GM21447 (cell line): ENCODE results near the gene SOWAHC.
"Not testable (repeated sequence)": the region's sequence is repeated elsewhere in the genome, so short reads cannot be mapped to it uniquely, and the experiment has no call there.

Source experiments
- ATAC-seq: cut with Tn5 transposase; IDR thresholded peaks from one replicate; pipeline ENCODE4 v1.9.1; 2021; ENCODE audit not compliant: unreplicated experiment

Gene SOWAHC

DNA sequence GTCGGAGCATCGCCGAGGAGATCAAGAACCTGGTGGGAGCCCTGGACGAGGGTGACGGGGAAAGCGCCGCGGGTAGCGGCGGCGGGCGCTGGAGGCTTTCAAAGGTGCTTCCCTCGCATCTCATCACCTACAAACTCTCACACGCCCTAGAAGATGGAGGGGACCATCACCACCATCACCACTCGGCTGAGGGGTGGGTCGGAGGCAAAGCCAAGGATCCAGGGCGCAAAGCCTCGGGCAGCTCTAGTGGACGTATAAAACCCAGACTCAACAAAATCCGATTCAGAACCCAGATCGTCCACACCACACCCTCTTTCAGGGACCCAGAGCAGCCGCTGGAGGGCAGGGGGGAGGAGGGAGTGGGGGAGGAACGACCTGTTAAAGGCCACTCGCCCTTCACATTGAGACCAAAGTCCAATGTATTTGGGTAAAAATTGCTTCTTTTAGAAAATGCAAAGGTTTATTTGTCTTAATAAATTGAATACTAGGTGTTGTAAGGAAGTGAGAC lies 1.5 kb downstream of the SOWAHC start:
- no peak for ATAC-seq

DNA sequence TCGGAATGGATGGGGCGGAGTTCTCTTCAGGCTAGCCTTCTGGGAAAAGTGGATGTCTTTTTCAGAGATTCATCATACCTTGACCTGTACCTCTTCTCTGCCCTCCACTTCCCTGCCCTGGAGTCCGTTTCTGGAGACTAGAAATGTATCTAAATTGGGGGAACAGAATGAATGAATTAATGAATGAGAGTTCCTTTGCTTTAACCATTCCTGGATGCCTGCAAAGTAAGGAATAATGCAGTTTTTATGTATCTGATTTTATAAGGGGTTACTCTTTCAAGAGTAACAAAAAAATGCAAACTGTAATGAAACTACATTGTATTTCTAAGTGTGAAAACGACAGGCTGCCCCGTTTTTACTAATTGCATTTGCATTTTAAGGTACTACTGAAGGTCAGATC lies 2.0 kb downstream of the SOWAHC start:
- no peak for ATAC-seq

- ATAC-seq = no peak
Measured at GRCh38 chr2:109619032-109619615, 5.0 kb downstream of the SOWAHC start.

- no peak for ATAC-seq
Measured at GRCh38 chr2:109623297-109623696, 9.1 kb downstream of the SOWAHC start.

GRCh38 chr2:109623923-109624322 lies 9.8 kb downstream of the SOWAHC start:
- no peak for ATAC-seq

DNA sequence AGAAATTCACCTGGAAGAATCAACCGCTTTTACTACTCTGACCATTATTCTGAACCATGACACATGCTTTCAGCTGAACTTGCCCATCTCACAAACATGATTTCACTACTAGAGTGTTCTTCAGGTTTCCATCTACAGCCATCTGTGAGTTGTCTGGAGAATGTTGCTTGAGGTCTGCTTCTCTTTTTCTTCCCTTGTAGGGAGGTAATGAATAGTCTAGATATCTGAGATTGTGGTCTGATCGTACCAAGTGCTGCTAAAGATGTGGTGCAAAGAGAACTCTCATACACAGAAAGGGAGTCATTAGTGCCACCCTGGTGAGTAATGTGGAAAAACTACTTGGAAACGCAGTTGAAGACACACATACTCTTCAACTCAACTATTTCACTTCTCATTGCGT lies 10.2 kb downstream of the SOWAHC start:
- ATAC-seq = no peak

GRCh38 chr2:109628321-109628720 lies 14.2 kb downstream of the SOWAHC start:
- ATAC-seq = not testable (repeated sequence)

- no peak for ATAC-seq
Measured at GRCh38 chr2:109629867-109630266, 15.7 kb downstream of the SOWAHC start.

DNA sequence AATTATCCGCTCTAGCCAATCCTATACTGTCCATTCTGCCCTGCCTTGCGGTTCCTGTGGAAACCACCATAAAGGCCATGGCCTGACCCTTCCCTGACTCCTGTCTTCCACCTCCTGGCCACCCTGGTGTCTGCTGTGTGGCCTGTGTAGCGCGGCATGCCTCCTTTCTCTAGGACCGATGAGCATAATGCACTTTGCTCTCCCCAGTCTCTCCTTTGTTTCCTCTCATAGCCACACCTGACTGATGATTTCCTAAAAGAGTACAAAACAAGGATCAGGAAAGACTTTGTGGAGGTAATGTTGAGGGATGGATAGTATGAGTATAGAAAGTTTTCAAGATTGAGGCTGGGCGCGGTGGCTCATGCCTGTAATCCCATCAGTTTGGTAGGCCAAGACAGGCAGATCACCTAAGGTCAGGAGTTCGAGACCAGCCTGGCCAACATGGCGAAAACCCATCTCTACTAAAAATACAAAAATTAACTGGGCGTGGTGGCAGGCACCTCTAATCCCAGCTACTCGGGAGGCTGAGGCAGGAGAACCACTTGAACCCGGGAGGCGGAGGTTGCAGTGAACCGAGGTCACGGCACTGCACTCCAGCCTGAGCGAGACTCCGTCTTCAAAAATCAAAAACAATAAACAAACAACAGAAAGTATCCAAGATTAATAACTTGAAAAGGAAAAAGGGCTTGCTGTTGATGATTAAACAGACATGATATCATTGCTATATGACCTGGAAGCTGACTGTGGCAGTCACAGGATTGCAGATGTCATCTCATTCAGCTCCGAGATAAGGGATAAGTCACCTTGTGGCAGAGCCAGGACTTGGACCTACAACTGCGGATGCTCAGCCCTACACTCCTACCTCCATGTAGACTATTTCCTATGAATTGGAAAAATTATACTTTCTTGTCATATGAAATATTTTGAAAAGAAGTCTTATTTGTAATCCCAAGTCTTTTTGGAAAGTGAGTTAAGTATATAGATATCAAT lies 16.6 kb downstream of the SOWAHC start:
- no peak for ATAC-seq

GRCh38 chr2:109631741-109632140 lies 17.6 kb downstream of the SOWAHC start:
- no peak for ATAC-seq

GRCh38 chr2:109632158-109632789 lies 18.1 kb downstream of the SOWAHC start:
- no peak for ATAC-seq

GRCh38 chr2:109633284-109633961 lies 19.3 kb downstream of the SOWAHC start:
- ATAC-seq = no peak

DNA sequence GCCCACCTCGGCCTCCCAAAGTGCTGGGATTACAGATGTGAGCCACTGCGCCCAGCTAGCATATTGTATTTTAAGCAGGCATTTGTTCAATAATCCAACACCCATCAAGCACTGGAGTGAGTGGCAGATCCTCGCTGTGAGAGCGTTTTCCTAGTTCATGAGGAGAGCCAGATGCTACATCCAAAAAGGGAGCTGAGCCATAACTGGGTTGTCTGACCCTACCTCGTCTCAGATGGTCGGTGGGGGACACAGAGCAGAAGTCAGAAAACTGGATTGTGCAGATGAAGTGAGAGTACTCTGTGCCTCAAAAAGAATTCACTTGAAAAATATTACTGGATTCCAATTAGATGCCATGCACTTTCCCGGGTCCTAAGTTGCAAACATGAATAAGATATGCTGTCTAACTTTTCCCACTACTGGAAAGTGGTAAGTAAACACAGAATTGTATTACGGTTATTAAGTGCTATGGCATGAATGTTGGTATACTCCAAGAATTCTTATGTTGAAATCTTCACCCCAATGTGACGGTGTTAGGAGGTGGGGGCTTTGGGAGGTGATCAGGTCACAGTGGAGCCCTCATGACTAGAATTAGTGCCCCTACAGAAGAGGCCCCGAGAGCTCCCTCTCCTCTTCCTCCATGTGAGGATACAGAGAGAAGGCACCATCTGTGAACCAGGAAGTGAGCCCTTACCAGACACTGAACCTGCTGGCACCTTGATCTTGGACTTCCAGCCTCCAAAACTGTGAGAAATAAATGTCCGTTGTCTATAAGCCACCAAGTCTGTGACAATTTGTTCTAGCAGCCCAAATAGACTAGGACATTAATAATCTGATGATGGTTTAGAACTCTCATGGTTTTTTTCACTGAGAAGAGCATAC lies 21.5 kb downstream of the SOWAHC start:
- ATAC-seq = no peak

- no peak for ATAC-seq
Measured at GRCh38 chr2:109636317-109636716, 22.2 kb downstream of the SOWAHC start.

GRCh38 chr2:109637749-109638570 lies 23.8 kb downstream of the SOWAHC start:
- ATAC-seq = peak; percentile 91

DNA sequence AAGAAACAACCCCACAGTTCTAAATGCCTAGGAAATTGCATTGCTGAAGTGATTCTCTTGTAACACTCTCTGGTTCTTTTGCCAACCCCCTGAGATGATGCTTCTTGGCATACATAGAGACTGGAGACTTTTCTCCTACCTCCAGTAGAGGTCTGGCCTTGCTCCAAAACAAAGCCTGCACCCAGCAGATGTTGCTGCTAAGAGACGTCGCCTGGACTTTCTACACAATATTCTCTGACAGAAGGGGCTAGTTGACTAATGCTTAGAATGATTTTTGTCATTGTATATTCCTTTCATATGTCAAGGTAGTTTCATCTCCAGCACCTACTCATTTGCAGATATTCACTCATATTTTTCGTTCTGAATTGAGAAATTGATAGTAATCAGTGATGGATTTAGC lies 24.6 kb downstream of the SOWAHC start:
- no peak for ATAC-seq

DNA sequence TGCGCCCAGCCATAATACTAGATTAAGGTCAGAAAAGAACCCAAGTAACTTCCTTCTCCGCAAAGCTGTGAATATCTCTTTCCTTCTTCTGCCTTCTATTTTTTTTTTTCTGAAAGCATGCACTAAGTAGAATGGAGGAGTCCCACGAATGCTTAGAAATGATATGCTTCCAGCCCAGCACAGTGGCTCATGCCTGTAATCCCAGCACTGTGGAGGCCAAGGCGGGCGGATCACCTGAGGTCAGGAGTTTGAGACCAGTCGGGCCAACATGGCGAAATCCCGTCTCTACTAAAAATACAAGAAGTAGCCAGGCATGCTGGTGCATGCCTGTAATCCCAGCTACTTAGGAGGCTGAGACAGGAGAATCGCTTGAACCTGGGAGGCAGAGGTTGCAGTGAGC lies 25.8 kb downstream of the SOWAHC start:
- not testable (repeated sequence) for ATAC-seq

- no peak for ATAC-seq
Measured at GRCh38 chr2:109644571-109645275, 30.6 kb downstream of the SOWAHC start.
